WTC11 (cell line): Measurements from ENCODE around the gene APMAP.

ENCODE experiments used
- CTCF ChIP-seq: fragments of 200-600 bp; IDR thresholded peaks from 2 replicates; pipeline ENCODE4 v1.8.0; 2022; ENCODE audit warnings: antibody characterized with exemption
- E2F4 ChIP-seq: sonication (generic); formaldehyde crosslinking; IDR thresholded peaks from 2 replicates; pipeline ENCODE4 v1.8.1; 2022; ENCODE audit warnings: low read depth, mild to moderate bottlenecking, moderate library complexity, missing genetic modification reagents, borderline replicate concordance
- ESRRA ChIP-seq: sonication (generic); formaldehyde crosslinking; IDR thresholded peaks from 2 replicates; pipeline ENCODE4 v1.8.1; 2022; ENCODE audit warnings: mild to moderate bottlenecking, missing genetic modification reagents, borderline replicate concordance
- IRF2 ChIP-seq: sonication (generic); formaldehyde crosslinking; IDR thresholded peaks from 2 replicates; pipeline ENCODE4 v1.8.0; 2022; ENCODE audit warnings: low read depth, missing genetic modification reagents, borderline replicate concordance
- JUN ChIP-seq: sonication (generic); formaldehyde crosslinking; IDR thresholded peaks from 2 replicates; pipeline ENCODE4 v1.8.0; 2023; ENCODE audit warnings: mild to moderate bottlenecking, missing genetic modification reagents
- PRRX2 ChIP-seq: fragments of 250-450 bp; sonication (Bioruptor Pico); IDR thresholded peaks from 2 replicates; pipeline ENCODE4 v1.8.0; 2021; ENCODE audit warnings: mild to moderate bottlenecking
- TEAD1 ChIP-seq: sonication (generic); formaldehyde crosslinking; IDR thresholded peaks from 2 replicates; pipeline ENCODE4 v1.8.0; 2022; ENCODE audit warnings: mild to moderate bottlenecking, missing genetic modification reagents

GRCh38 chr20:24943196-24943595 is 49.4 kb downstream of the APMAP start:
- no peak for TF ChIP-seq TEAD1 (CRISPR knock-in tag)
- no peak for TF ChIP-seq IRF2 (CRISPR knock-in tag)
- TF ChIP-seq E2F4 (CRISPR knock-in tag), result no peak
- no peak for TF ChIP-seq JUN
- no peak for TF ChIP-seq PRRX2 (CRISPR knock-in tag)
- no peak for TF ChIP-seq CTCF
- TF ChIP-seq ESRRA, result no peak
